HFFc6 (cell line): ENCODE data around the gene NAT10. TPM values are rescaled to one million over a fixed set of nuclear protein-coding genes. Genes with fewer than 3 reads are reported as not detected.
"Not testable (repeated sequence)": the region's sequence is repeated elsewhere in the genome, so short reads cannot be mapped to it uniquely, and the experiment has no call there.

ENCODE experiments used
- DNase-seq: peaks from one replicate; pipeline ENCODE4 v3.0.0-alpha.2; 2018
- H3K27ac Mint-ChIP-seq: 2 replicates; pipeline ENCODE4 v1.8.0; 2020; ENCODE audit warnings: mild to moderate bottlenecking, mixed read lengths
- H3K27me3 Mint-ChIP-seq: 2 replicates; pipeline ENCODE4 v1.8.0; 2021; ENCODE audit warnings: mild to moderate bottlenecking, moderate library complexity, mixed read lengths; ENCODE audit not compliant: insufficient read depth
- H3K36me3 Mint-ChIP-seq: 2 replicates; pipeline ENCODE4 v1.8.0; 2021; ENCODE audit warnings: low read depth, mixed read lengths
- H3K4me1 Mint-ChIP-seq: 2 replicates; pipeline ENCODE4 v1.8.0; 2020; ENCODE audit warnings: low read depth, mixed read lengths
- H3K4me3 Mint-ChIP-seq: 2 replicates; pipeline ENCODE4 v1.8.0; 2020; ENCODE audit warnings: mild to moderate bottlenecking, moderate library complexity, mixed read lengths
- H3K9me3 Mint-ChIP-seq: 2 replicates; pipeline ENCODE4 v1.8.0; 2020; ENCODE audit warnings: mild to moderate bottlenecking, mixed read lengths
- CTCF ChIP-seq: fragments of 200-600 bp; sonication (generic); IDR thresholded peaks from 2 replicates; pipeline ENCODE4 v1.5.0; 2021; ENCODE audit warnings: antibody characterized with exemption, mild to moderate bottlenecking
- total RNA-seq, 6 experiments: library from RNA; stranded (reverse); fragmentation: NEBNext Ultra II Directional; extraction: Animal tissue kit (Norgen Biotek cat#: 25700); gene quantifications; 2 replicates in 1 of 6; 3 replicates in 5 of 6; pipeline ENCODE4 v1.2.3, GENCODE V29; 2021

NAT10 gene
- total RNA-seq, 6 experiments from 2014 or later: 46.9 to 61.2 (median 54.9) TPM

- DNase-seq: no peak
- H3K4me3 Mint-ChIP-seq: no peak overlapping the region
- no peak for TF ChIP-seq CTCF
- no peaks in the 10 kb centered on the region for H3K36me3 Mint-ChIP-seq
- H3K4me1 Mint-ChIP-seq: no peaks in the 10 kb centered on the region
- no peak overlapping the region for H3K27ac Mint-ChIP-seq
- peaks cover 9% of the 10 kb centered on the region for H3K27me3 Mint-ChIP-seq
- H3K9me3 Mint-ChIP-seq: no peaks in the 10 kb centered on the region
These were observed 74.8 kb downstream of the NAT10 start for GRCh38 chr11:34180040-34180813.

GRCh38 chr11:34180814-34181165 lies 75.4 kb downstream of the NAT10 start:
- not testable (repeated sequence) for H3K36me3 Mint-ChIP-seq, H3K4me1 Mint-ChIP-seq, H3K4me3 Mint-ChIP-seq, H3K27me3 Mint-ChIP-seq, H3K9me3 Mint-ChIP-seq, H3K27ac Mint-ChIP-seq, DNase-seq

- H3K9me3 Mint-ChIP-seq: no peaks in the 10 kb centered on the region
- no peak for DNase-seq
- no peak overlapping the region for H3K27ac Mint-ChIP-seq
- peaks cover 9% of the 10 kb centered on the region for H3K27me3 Mint-ChIP-seq
- no peaks in the 10 kb centered on the region for H3K4me1 Mint-ChIP-seq
- TF ChIP-seq CTCF: no peak
- H3K36me3 Mint-ChIP-seq: no peaks in the 10 kb centered on the region
- no peak overlapping the region for H3K4me3 Mint-ChIP-seq
These were observed 75.8 kb downstream of the NAT10 start for GRCh38 chr11:34181251-34181650.

GRCh38 chr11:34181856-34182405 lies 76.5 kb downstream of the NAT10 start:
- DNase-seq: no peak

GRCh38 chr11:34182425-34182824 lies 77.0 kb downstream of the NAT10 start:
- DNase-seq: no peak
- no peaks in the 10 kb centered on the region for H3K9me3 Mint-ChIP-seq
- H3K4me3 Mint-ChIP-seq: no peak overlapping the region
- H3K27ac Mint-ChIP-seq: no peak overlapping the region
- peaks cover 6% of the 10 kb centered on the region for H3K27me3 Mint-ChIP-seq
- TF ChIP-seq CTCF: no peak
- H3K4me1 Mint-ChIP-seq: no peaks in the 10 kb centered on the region
- no peaks in the 10 kb centered on the region for H3K36me3 Mint-ChIP-seq

More at GRCh38 chr11:34181856-34182405, 76.5 kb downstream of the NAT10 start:
- Mint-ChIP-seq H3K4me3 (no peak overlapping the region), H3K27me3 (peaks cover 5% of the 10 kb centered on the region), H3K4me1 (no peaks in the 10 kb centered on the region), H3K9me3 (no peaks in the 10 kb centered on the region), H3K27ac (no peak overlapping the region), H3K36me3 (no peaks in the 10 kb centered on the region)
- TF ChIP-seq CTCF: no peak

- TF ChIP-seq CTCF: no peak
- no peak overlapping the region for H3K4me3 Mint-ChIP-seq
- H3K4me1 Mint-ChIP-seq: no peaks in the 10 kb centered on the region
- no peaks in the 10 kb centered on the region for H3K36me3 Mint-ChIP-seq
- H3K9me3 Mint-ChIP-seq: no peaks in the 10 kb centered on the region
- peaks cover 3% of the 10 kb centered on the region; the same call in 1 of the 2 replicates for H3K27me3 Mint-ChIP-seq
- H3K27ac Mint-ChIP-seq: no peak overlapping the region
- DNase-seq: no peak
These were observed 77.7 kb downstream of the NAT10 start for GRCh38 chr11:34182921-34183685.
